ENCODE data around the gene SLC2A6.

DNA sequence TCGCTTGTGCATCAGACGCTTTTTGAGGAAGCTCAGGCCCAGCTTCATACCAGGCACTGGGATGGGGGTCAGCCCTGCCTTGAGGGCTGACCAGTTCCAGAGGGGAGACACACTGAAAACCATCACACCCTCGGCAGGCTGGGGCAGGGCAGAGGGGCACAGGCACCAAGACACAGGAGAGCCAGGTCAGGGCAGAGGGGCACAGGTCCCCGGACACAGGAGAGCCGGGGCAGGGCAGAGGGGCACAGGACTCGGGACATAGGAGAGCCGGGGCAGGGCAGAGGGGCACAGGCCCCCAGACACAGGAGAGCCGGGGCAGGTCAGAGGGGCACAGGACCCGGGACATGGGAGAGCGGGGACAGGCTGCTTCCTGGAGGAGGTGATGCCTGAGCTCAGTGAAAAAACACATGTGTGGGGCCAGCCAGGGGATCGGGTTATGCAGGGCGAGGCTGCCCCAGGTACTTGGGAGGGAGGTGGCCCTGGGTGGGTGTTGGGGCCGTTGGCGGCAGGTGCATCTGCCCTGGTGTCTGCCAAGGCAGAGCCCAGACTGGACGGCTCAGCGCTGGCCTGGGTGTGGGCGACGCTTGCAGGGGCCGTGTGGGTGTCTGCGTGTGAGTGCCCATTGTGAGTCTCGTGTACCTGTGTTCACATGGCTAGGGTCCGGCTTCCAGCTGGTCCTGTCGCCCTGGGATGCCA lies 15.1 kb upstream of the SLC2A6 start:
- TF ChIP-seq CTCF (IDR thresholded peaks at IDR 0.05; ENCODE audit: control extremely low read depth in 1 of 3, insufficient read depth in 1 of 3, low read depth in 1 of 3, low read length in 3 of 3) (no peak), HDAC2 (IDR thresholded peaks at IDR 0.05; ENCODE audit: borderline replicate concordance in 1 of 2, low read depth in 2 of 2, low read length in 2 of 2) (no peak), TAF1 (IDR thresholded peaks at IDR 0.05; ENCODE audit: low read depth, low read length) (no peak), ATF3 (IDR thresholded peaks at IDR 0.05; ENCODE audit: insufficient read depth, low read depth, low read length) (no peak), POLR2AphosphoS5 (IDR thresholded peaks at IDR 0.05; ENCODE audit: low read depth, low read length) (no peak), BRCA1 (IDR thresholded peaks at IDR 0.05; ENCODE audit: low read depth, low read length) (no peak), CREB1 (IDR thresholded peaks at IDR 0.05) (no peak), GTF2F1 (IDR thresholded peaks at IDR 0.05; ENCODE audit: borderline replicate concordance, low read depth, low read length) (no peak), POLR2A (IDR thresholded peaks at IDR 0.05; ENCODE audit: control extremely low read depth in 1 of 2, low read depth in 2 of 2, low read length in 2 of 2) (no peak), RFX5 (IDR thresholded peaks at IDR 0.05; ENCODE audit: borderline replicate concordance, low read depth, low read length) (no peak), JUN (IDR thresholded peaks at IDR 0.05; ENCODE audit: low read depth, low read length) (no peak), TBP (IDR thresholded peaks at IDR 0.05; ENCODE audit: low read depth, low read length) (no peak), RNF2 (IDR thresholded peaks at IDR 0.05; ENCODE audit: borderline replicate concordance, low read depth, low read length, missing control alignments, poor library complexity, severe bottlenecking) (no peak)
